Measurements from ENCODE around the gene SNX8.

The SNX8 gene

DNA sequence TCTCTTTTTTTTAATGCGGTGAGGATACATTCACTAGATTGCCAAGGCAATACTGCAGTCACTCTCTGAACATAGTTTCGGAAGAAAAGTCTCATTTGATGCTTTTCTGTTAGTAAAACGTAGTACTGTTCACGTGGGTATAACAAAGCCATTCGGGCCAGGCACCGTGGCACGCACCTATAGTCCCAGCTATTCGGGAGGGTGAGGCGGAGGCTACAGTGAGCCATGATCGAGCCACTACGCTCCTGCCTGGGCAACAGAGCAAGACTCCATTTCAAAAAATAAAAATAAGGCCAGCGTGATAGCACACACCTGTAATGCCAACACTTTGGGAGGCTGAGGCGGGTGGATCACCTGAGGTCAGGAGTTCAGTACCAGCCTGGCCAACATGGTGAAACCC is 24.6 kb downstream of the SNX8 start:
- H3K4me3 ChIP-seq (ENCODE audit: low read depth, low read length) = no peak overlapping the region
- TF ChIP-seq, protein P1, sequence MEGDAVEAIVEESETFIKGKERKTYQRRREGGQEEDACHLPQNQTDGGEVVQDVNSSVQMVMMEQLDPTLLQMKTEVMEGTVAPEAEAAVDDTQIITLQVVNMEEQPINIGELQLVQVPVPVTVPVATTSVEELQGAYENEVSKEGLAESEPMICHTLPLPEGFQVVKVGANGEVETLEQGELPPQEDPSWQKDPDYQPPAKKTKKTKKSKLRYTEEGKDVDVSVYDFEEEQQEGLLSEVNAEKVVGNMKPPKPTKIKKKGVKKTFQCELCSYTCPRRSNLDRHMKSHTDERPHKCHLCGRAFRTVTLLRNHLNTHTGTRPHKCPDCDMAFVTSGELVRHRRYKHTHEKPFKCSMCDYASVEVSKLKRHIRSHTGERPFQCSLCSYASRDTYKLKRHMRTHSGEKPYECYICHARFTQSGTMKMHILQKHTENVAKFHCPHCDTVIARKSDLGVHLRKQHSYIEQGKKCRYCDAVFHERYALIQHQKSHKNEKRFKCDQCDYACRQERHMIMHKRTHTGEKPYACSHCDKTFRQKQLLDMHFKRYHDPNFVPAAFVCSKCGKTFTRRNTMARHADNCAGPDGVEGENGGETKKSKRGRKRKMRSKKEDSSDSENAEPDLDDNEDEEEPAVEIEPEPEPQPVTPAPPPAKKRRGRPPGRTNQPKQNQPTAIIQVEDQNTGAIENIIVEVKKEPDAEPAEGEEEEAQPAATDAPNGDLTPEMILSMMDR (IDR thresholded peaks at IDR 0.05; ENCODE audit: insufficient read depth, low read depth, low read length, missing control alignments) = no peak
- no peak for DNase-seq (ENCODE audit: low read depth)

DNA sequence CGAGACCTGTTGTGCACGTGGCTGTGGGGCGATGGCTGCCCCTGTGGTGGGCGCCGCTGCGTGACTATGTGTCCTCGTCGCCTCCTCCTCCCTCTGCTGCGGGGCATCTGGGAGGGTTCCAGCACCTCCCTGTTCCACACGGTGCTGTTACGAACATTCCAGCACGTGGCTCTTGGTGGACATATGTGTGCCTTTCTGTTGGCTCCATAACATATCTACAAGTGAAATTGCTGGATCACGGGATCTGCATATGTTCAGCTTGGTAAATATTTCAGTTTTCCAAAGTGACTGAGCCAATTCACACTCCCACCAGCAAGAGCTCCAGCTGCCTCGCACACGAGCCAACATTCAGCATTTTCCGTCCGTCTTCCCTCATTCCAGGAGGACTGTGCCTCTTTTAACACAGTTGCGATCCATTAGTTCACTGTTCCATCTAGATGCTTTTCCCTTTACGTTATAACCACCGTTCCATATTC is 25.1 kb downstream of the SNX8 start:
- H3K4me3 ChIP-seq (ENCODE audit: low read depth, low read length) = no peak overlapping the region
- TF ChIP-seq, protein P1 (IDR thresholded peaks at IDR 0.05; ENCODE audit: insufficient read depth, low read depth, low read length, missing control alignments) = no peak
- no peak for DNase-seq (ENCODE audit: low read depth)

DNA sequence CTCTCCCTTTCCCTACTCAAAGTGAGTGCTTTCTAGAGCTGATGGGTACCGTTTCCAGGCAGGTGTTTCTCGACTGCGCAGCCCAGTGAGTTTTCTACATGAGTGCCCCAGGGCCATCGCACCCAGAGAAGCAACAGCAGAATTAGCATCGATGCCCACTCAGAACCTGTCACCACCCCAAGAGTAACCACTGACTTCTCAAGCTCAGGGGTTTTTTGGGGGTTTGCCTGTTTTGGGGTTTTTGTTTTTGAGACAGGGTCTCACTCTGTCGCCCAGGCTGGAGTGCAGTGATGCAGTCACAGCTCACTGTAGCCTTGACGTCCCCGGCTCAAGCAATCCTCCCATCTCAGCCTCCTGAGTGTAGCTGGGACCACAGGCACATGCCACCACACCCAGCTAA is 25.7 kb downstream of the SNX8 start:
- TF ChIP-seq, protein P1 (IDR thresholded peaks at IDR 0.05; ENCODE audit: insufficient read depth, low read depth, low read length, missing control alignments) = no peak
- H3K4me3 ChIP-seq (ENCODE audit: low read depth, low read length) = no peak overlapping the region
- DNase-seq (ENCODE audit: low read depth) = peak; percentile 78

DNA sequence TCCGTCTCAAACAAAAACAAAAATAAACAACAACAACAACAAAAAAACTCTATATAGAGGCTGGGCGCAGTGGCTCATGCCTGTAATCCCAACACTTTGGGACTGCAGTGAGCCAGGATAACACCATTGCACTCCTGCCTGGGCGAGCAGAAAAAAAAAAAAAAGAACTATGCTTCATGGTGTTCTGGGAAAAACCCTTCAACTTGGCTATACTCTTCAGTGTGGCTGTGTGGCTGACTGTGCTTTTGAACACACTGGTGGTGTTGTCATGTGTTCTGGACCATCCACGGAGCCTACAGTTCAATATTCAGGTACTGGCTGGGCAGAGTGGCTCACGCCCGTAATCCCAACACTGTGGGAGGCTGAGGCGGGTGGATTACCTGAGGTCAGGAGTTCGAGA is 26.5 kb downstream of the SNX8 start:
- DNase-seq (ENCODE audit: low read depth) = peak; percentile 30
- TF ChIP-seq, protein P1 (IDR thresholded peaks at IDR 0.05; ENCODE audit: insufficient read depth, low read depth, low read length, missing control alignments) = no peak
- H3K4me3 ChIP-seq (ENCODE audit: low read depth, low read length) = no peak overlapping the region

DNA sequence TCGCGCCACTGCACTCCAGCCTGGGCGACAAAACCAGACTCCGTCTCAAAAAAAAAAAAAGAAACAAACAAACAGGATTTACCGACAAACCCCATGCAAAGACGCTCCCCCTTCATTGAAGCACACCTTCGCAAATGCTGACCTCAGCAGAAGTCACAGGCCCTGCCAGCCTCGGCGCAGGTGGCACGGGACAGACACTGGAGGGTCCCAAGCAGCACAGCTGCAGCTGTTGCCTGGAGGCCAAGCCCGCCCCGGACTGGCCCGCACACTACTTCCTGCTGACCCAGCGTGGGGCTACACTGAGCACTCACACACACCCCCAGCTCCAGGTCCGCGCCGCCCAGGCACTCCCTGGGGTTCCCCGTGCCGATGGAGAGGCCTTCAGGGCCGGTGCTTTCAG is 31.2 kb downstream of the SNX8 start:
- no peak overlapping the region for H3K4me3 ChIP-seq (ENCODE audit: low read depth, low read length)
- TF ChIP-seq, protein P1 (IDR thresholded peaks at IDR 0.05; ENCODE audit: insufficient read depth, low read depth, low read length, missing control alignments) = no peak
- DNase-seq (ENCODE audit: low read depth) = no peak

DNA sequence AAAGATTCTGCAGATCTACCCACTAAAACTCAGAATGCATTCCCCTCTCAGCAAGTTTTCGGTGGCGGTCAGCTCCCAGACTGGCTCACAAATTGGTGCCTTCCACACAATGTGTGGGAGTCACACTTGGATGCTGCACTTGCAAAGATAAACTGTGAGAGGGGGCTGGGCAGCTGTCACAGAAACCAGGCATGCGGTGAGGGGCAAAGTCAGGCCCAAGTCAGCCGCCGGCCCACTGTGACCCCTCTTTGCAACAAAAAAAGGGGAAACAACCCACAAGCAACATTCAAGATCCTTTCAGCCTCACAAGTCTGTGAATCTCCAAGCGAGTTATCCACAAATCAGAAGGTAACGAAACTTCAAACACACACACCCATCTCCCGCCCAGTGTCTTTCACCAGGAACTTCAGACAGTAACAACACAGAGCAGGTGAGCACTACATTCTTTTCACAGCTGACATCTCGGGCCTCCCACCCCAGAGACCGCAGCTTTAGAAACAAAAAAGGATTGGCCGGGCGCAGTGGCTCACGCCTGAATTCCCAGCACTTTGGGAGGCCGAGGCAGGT is 32.0 kb downstream of the SNX8 start:
- TF ChIP-seq, protein P1 (IDR thresholded peaks at IDR 0.05; ENCODE audit: insufficient read depth, low read depth, low read length, missing control alignments) = no peak
- no peak overlapping the region for H3K4me3 ChIP-seq (ENCODE audit: low read depth, low read length)
- DNase-seq (ENCODE audit: low read depth) = no peak

DNA sequence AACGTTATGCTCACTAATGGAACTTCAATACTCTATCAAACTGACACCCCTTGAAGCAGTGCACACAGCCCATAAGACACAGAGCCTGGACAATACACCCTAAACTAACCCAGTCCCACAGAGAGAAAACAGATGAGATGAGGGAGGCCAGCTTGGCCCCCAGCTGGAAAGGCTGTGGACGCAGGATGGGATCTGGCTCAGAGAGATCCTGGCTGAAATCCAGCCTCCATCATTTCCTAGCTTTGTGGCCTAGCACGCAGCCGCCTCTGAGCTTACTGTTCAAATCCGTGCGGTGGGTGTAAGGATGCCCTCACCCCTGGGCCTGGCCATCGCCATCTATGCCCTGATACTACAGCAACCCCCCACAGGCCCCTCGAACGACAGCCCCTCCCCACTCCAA is 32.7 kb downstream of the SNX8 start:
- TF ChIP-seq, protein P1 (IDR thresholded peaks at IDR 0.05; ENCODE audit: insufficient read depth, low read depth, low read length, missing control alignments) = no peak
- H3K4me3 ChIP-seq (ENCODE audit: low read depth, low read length) = no peak overlapping the region
- no peak for DNase-seq (ENCODE audit: low read depth)
